ENCODE measurements around the gene LTBP4. TPM values are rescaled to one million over a fixed set of nuclear protein-coding genes. Genes with fewer than 3 reads are reported as not detected.
"Not testable (repeated sequence)": the region's sequence is repeated elsewhere in the genome, so short reads cannot be mapped to it uniquely, and the experiment has no call there.

Gene LTBP4
- total RNA-seq, 2 donors from 2014 or later = 178 to 245 TPM

DNA sequence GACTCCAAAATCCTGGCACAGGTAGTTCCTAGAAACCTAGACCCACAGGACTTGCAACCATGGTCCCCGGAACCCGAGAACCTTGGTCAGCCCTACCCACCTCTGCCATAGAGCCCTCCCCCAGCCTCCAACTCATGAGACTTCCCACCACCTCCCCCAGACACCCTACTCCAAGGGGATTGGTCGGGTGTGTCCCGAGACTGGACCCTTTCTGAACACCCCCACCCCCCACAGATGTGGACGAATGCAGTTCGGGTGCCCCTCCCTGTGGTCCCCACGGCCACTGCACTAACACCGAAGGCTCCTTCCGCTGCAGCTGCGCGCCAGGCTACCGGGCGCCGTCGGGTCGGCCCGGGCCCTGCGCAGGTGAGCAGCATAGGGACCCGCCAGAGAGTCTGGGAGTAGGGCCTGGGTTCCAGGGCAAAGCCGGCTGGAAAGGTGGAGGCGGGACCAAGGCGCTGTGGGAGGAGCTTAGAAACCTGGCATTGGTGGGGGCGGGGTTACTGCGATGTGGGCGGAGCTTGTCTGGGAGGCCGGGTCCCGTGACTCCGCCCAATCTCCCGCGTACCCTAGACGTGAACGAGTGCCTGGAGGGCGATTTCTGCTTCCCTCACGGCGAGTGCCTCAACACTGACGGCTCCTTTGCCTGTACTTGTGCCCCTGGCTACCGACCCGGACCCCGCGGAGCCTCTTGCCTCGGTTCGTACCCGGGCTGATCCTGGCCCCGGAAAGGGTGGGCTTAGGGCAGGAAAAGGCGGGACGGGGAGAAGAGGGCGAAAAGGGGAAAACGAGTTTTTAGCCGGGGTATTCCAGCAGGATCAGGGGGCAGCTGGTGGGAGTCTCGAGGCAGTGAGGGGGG, 11.9 kb downstream of the LTBP4 start:
- ATAC-seq = peak in 1 of 2 donors; percentile 4
- peak; percentile 80 to 92 for DNase-seq (ENCODE audit: low spot score in 2 of 2)
- H3K9me3 Mint-ChIP-seq = no peaks in the 10 kb centered on the region
- H3K36me3 Mint-ChIP-seq = peaks cover 16 to 25% of the 10 kb centered on the region in 2 donors
- H3K27ac Mint-ChIP-seq = peak overlapping the region; percentile 94 to 99

DNA sequence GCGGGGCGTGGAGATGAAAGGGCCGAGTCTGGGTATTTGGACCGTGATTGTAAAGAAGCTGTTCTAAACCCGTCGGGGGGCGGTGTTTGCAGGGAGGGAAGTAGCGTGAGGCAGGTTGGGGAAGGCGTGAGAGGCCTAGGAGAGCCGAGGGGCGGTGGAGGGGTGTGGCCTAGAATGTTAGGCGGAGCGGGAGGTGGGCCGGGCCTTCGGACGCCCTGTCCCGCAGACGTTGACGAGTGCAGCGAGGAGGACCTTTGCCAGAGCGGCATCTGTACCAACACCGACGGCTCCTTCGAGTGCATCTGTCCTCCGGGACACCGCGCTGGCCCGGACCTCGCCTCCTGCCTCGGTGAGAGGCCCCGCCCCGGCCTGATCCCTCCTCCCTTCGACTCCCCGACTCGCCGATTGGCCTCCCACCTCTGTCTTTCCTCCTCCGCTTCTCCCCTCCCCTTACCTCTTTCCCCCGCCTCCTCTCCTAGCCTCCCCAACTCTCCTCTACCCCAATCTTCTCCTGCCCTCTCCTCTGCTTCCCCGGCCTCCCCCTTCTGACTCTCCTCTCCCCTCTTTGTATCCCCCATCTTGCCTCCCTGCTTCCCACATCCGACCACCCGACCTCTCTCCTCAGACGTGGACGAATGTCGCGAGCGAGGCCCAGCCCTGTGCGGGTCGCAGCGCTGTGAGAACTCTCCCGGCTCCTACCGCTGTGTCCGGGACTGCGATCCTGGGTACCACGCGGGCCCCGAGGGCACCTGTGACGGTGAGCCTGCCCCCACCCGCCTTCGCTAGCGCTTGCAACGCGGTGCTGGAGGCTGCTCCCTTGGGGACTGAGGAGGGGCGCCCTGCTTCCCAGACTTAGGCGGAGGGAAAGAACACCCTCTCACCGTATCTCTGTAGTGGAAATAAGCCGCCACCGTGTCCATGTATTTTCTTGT, 12.8 kb downstream of the LTBP4 start:
- peak; percentile 59 to 67 for ATAC-seq
- peak overlapping the region; percentile 94 to 99 for H3K27ac Mint-ChIP-seq
- no peaks in the 10 kb centered on the region for H3K9me3 Mint-ChIP-seq
- peak; percentile 87 for DNase-seq (ENCODE audit: low spot score in 2 of 2)
- peaks cover 19 to 25% of the 10 kb centered on the region in 2 donors for H3K36me3 Mint-ChIP-seq

DNA sequence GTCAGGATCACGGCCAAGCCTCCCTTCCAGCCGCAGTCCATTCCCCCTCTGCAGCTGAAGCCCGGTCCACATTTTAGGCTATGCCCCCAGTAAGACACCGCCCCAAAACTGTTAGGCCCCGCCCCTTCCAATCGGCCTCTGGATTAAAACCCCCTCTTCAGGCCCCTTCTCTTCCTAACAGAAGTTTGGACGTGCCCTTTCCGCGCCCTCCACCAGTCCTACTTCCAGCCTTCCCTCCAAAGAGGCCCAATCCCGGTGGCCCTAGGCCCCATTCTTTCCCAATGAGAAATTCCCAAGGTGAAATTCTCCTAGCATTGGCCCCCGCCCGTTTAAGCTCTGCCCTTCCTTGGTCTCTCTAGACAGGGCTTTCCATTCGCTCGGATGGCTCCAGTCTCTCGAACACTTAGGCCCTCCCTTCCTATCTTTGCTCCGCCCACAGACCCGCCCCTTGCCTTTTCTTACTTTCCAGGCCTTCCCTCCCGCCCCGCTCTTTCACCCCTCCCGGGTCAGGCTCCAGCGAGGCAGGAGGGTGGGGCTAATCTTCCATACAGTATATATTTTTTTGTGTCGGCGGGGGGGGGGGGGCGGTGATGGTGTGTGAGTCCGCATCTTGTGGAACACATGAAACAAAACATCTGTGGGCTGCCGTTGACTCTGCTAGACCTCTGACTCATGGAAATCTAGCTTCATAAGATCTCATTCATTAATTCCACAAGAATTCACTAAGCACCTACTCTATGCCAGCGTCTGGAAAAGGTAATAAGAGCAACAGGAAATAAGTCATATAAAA, 13.6 kb downstream of the LTBP4 start:
- no peaks in the 10 kb centered on the region for H3K9me3 Mint-ChIP-seq
- ATAC-seq = peak; percentile 49 to 63
- peak; percentile 88 to 89 for DNase-seq (ENCODE audit: low spot score in 2 of 2)
- H3K27ac Mint-ChIP-seq = peak overlapping the region; percentile 94 to 99
- peaks cover 28 to 32% of the 10 kb centered on the region in 2 donors for H3K36me3 Mint-ChIP-seq

DNA sequence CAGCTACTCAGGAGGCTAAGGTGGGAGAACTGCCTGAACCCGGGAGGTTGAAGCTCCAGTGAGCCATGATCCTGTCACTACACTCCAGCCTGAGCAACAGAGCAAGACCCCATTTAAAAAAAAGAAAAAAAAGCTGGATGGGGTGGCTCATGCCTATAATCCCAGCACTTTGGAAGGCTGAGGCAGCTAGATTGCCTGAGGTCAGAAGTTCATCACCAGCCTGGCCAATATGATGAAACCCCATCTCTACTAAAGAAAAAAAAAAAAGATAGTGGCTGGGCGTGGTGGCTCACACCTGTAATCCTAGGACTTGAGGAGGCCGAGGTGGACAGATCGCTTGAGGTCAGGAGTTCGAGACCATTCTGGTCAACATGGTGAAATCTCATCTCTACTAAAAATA, 15.0 kb downstream of the LTBP4 start:
- Mint-ChIP-seq H3K27ac (peak overlapping the region; percentile 94 to 99), H3K9me3 (no peaks in the 10 kb centered on the region), H3K36me3 (peaks cover 32 to 39% of the 10 kb centered on the region in 2 donors)
- ATAC-seq = no peak
- DNase-seq (ENCODE audit: low spot score in 2 of 2) = no peak

DNA sequence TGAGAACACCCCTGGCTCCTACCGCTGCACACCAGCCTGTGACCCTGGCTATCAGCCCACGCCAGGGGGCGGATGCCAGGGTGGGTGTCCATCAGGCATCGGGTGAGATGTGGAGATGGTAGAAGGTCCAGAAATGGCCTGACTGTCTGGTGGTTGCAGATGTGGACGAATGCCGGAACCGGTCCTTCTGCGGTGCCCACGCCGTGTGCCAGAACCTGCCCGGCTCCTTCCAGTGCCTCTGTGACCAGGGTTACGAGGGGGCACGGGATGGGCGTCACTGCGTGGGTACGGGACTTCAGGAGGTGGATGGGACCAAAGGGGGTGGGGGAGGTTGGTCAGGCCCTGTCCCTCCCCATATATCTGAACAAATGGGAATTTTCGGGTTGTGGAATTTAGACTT, 15.8 kb downstream of the LTBP4 start:
- Mint-ChIP-seq H3K27ac (peak overlapping the region in 1 of 2 donors; percentile 55), H3K36me3 (peaks cover 35 to 46% of the 10 kb centered on the region in 2 donors), H3K9me3 (no peaks in the 10 kb centered on the region)
- ATAC-seq (no peak), DNase-seq (ENCODE audit: low spot score in 2 of 2) (no peak)

DNA sequence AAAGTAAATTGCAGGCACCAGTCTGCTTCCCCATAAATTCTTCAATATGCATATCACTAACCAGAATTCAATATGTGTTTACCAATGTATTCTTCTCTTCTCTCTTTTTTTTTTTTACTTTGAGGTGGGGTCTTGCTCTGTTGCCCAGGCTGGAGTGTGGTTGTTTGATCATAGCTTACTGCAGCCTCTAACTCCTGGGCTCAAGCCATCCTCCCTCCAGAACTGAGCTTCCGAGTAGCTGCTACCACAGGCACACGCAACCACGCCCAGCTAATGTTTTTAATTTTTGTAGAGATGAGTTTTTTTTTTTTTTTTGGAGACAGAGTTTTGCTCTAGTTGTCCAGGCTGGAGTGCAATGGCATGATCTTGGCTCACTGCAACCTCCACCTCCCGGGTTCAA, 16.8 kb downstream of the LTBP4 start:
- Mint-ChIP-seq H3K27ac (no peak overlapping the region), H3K36me3 (peaks cover 35 to 47% of the 10 kb centered on the region in 2 donors), H3K9me3 (no peaks in the 10 kb centered on the region)
- DNase-seq (ENCODE audit: low spot score in 2 of 2) (no peak), ATAC-seq (no peak)

DNA sequence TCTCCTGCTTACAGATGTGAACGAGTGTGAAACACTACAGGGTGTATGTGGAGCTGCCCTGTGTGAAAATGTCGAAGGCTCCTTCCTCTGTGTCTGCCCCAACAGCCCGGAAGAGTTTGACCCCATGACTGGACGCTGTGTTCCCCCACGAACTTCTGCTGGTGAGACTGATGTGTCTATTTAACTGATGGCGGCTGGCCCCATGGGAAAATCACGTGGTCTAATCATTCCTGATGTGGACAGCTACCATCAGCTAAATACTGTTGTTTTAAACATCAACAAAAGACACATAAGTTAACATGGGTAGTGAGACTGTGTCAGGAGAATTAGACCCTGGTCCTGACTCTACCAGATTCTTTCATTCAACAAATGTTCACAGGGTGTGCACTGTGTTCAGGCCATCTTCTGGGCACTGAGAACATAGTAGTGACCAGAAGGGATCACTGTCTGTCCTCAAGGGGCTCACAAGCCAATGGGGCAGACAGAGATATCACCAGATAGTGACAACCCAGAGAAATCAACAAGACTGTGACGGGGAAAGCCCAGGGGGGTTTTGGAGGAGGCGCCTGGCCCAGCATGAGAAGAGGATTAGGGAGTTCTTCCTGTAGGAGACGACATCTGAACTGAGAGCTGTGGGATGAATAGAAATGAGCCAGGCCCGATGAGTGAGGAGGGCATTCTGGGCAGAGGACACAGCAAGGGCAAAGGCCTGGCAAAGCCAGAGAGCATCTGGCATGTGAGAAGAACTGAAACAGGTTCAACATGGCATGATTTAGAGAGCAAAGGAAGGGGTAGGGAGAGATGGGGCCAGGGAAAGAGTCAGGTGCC, 18.4 kb downstream of the LTBP4 start:
- ATAC-seq = no peak
- DNase-seq (ENCODE audit: low spot score in 2 of 2) = no peak
- no peaks in the 10 kb centered on the region for H3K9me3 Mint-ChIP-seq
- peak overlapping the region; percentile 79 to 83 for H3K27ac Mint-ChIP-seq
- peaks cover 32 to 49% of the 10 kb centered on the region in 2 donors for H3K36me3 Mint-ChIP-seq

DNA sequence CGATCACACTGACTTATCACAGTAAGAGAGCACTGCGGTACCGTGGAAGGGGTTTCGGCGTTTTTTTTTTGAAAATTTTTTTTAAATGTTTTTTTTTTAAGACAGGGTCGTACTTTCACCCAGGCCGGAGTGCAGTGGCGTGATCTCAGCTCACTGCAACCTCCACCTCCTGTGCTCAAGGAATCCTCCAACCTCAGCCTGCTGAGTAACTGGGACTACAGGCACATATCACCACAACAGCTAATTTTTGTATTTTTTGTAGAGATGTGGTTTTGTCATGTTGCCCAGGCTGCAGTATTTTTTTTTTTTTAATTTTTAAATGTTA, 19.0 kb downstream of the LTBP4 start:
- Mint-ChIP-seq H3K36me3 (peaks cover 32 to 49% of the 10 kb centered on the region in 2 donors), H3K27ac (peak overlapping the region in 1 of 2 donors; percentile 83), H3K9me3 (no peaks in the 10 kb centered on the region)
- DNase-seq (ENCODE audit: low spot score in 2 of 2) (no peak), ATAC-seq (no peak)

DNA sequence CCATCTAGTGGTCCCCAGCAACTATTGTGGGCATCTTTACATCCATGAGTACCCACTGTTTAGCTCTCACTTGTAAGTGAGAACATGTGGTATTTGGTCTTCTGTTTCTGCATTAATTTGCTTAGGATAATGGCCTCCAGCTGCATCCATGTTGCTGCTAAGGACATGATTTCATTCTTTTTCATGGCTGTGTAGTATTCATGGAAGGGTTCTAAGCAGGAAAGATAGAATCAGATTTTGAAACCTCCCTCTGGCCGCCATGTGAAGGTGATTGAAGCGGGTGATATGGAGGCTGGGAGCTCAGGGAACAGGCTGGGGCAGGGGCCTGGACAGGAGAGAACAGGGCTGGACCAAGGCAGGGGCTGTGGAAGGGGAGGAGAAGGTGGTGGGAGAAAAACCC, 20.1 kb downstream of the LTBP4 start:
- peaks cover 29 to 47% of the 10 kb centered on the region in 2 donors for H3K36me3 Mint-ChIP-seq
- ATAC-seq (no peak), DNase-seq (ENCODE audit: low spot score in 2 of 2) (no peak)
- H3K27ac Mint-ChIP-seq = peak overlapping the region; percentile 5 to 93
- no peaks in the 10 kb centered on the region for H3K9me3 Mint-ChIP-seq

DNA sequence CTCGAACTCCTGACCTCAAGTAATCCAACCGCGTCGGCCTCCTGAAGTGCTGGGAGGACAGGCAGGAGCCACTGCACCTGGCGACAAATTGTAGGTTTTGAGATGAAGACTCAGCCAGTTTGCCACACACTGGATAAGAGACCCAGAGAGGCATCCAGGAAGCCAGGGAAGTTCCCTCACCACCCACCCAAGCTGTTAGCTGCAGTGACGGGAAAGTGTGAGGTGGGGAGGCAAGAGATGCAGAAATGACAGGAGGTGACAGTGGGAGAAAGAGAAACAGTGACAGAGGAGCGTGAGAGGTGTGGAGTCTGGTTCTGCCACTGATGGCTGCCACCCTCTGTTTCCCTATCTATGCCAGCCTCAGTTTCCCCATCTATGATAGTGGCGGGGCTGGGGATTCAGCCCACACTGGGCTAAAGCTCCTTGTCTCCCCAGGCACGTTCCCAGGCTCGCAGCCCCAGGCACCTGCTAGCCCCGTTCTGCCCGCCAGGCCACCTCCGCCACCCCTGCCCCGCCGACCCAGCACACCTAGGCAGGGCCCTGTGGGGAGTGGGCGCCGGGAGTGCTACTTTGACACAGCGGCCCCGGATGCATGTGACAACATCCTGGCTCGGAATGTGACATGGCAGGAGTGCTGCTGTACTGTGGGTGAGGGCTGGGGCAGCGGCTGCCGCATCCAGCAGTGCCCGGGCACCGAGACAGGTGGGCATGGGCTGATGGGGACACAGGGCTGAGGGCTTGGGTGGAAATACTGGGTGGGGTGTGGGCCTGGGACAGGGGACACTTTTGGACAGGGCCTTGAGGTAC, 21.0 kb downstream of the LTBP4 start:
- no peak for DNase-seq (ENCODE audit: low spot score in 2 of 2)
- H3K9me3 Mint-ChIP-seq = no peaks in the 10 kb centered on the region
- H3K36me3 Mint-ChIP-seq = peaks cover 29 to 51% of the 10 kb centered on the region in 2 donors
- peak; percentile 9 to 26 for ATAC-seq
- peak overlapping the region; percentile 5 to 70 for H3K27ac Mint-ChIP-seq

DNA sequence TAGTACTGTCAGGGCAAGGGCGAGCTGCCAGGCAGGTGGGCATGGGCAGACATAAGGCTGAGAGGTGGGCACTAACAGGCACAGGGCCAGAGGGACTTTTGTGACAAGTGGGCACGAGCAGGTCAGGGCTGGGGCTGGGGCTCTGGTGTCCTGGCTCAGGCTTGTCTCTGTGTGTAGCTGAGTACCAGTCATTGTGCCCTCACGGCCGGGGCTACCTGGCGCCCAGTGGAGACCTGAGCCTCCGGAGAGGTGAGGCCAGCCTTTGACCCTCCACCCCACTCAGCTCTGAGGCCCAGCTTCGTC, 21.6 kb downstream of the LTBP4 start:
- H3K9me3 Mint-ChIP-seq = no peaks in the 10 kb centered on the region
- ATAC-seq = no peak

DNA sequence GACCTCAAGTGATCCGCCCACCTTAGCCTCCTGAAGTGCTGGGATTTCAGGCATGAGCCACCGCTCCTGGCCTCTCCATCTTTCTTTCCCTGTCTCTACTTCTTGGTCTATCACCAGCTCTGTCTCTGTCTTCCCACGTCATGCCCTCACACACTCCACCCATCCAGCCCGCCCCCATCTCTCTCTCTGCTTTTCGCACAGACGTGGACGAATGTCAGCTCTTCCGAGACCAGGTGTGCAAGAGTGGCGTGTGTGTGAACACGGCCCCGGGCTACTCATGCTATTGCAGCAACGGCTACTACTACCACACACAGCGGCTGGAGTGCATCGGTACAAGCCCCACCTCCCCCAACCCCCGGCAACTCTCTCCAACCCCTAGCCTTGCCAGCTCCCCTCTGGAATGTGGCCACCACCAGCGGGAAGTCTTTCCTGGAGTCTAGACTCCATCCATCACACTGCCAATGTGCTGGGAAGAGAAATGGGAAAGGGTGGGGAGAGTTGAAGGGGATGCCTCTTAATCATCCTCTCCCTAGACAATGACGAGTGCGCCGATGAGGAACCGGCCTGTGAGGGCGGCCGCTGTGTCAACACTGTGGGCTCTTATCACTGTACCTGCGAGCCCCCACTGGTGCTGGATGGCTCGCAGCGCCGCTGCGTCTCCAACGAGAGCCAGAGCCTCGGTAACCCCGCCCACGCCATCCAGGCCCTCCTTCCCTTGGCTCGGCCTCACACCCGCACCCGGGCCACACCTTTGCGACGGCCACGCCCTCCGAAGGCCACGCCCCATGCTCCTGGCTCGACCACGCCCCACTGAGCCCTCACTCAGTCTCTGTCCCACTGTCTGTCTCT, 22.5 kb downstream of the LTBP4 start:
- ATAC-seq (peak in 1 of 2 donors; percentile 55), DNase-seq (ENCODE audit: low spot score in 2 of 2) (no peak)
- peaks cover 29 to 51% of the 10 kb centered on the region in 2 donors for H3K36me3 Mint-ChIP-seq

More for the DNA sequence above, 21.6 kb downstream of the LTBP4 start:
- H3K27ac Mint-ChIP-seq = peak overlapping the region; percentile 5 to 70
- DNase-seq (ENCODE audit: low spot score in 2 of 2) = no peak
- H3K36me3 Mint-ChIP-seq = peaks cover 29 to 51% of the 10 kb centered on the region in 2 donors

DNA sequence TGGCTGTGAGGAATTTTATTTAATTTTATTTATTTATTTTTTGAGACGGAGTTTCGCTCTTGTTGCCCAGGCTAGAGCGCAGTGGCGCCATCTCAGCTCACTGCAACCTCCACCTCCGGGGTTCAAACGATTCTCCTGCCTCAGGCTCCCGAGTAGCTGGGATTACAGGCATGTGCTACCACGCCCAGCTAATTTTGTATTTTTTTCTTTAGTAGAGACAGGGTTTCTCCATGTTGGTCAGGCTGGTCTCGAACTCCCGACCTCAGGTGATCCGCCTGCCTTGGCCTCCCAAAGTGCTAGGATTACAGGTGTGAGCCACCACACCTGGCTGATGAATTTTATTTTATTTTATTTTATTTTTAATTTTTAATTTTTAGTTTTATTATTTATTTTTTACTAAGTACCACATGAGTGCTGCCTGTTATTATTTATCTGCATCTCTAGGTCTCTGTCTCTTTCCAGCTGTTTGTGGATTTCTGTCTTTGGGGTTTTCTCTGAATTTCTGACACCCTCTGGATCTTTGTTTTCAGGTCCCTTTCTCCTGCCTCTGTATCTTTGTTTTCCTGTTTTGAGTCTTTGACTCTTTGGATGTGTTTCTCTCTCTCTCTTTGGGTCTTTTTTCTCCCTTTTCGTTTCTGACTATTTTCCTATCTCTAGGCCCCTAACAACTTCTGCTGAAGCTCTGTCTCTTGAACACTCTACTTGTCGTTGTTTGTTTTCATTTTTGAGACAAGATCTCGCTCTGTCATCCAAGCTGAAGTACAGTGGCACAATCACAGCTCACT, 23.4 kb downstream of the LTBP4 start:
- H3K9me3 Mint-ChIP-seq; DNase-seq (ENCODE audit: low spot score in 2 of 2); ATAC-seq: not testable (repeated sequence)
- peak overlapping the region in 1 of 2 donors; percentile 32 for H3K27ac Mint-ChIP-seq
- H3K36me3 Mint-ChIP-seq = peaks cover 20 to 47% of the 10 kb centered on the region in 2 donors

More for the DNA sequence above, 22.5 kb downstream of the LTBP4 start:
- Mint-ChIP-seq H3K27ac (peak overlapping the region; percentile 5 to 60), H3K9me3 (no peaks in the 10 kb centered on the region)

Measured in activated naive CD4-positive, alpha-beta T cell treated with anti-CD3 and anti-CD28 coated beads, Interleukin-2, amount 50 U/mL, for 72 hours (primary cell).